CD4-positive, alpha-beta T cell treated with Interleukin-4 for 4 hours (primary cell): ENCODE measurements around the gene ZNF862.
"Not testable (repeated sequence)": the region's sequence is repeated elsewhere in the genome, so short reads cannot be mapped to it uniquely, and the experiment has no call there.

Experiments used
- DNase-seq: peaks from one replicate; pipeline ENCODE4 v3.0.0-alpha.2; 2020

Gene ZNF862

GRCh38 chr7:149882248-149883047 is 44.3 kb downstream of the ZNF862 start:
- DNase-seq = no peak

- DNase-seq = no peak
These were observed 44.9 kb downstream of the ZNF862 start for GRCh38 chr7:149883048-149883438.

GRCh38 chr7:149883452-149883861 is 45.3 kb downstream of the ZNF862 start:
- DNase-seq = peak; percentile 41

GRCh38 chr7:149884016-149884415 is 45.8 kb downstream of the ZNF862 start:
- DNase-seq = no peak

- no peak for DNase-seq
These were observed 46.4 kb downstream of the ZNF862 start for GRCh38 chr7:149884541-149884940.

- DNase-seq = no peak
These were observed 47.2 kb downstream of the ZNF862 start for GRCh38 chr7:149885191-149886017.

GRCh38 chr7:149886018-149886415 is 47.8 kb downstream of the ZNF862 start:
- DNase-seq = no peak

- DNase-seq = no peak
These were observed 49.1 kb downstream of the ZNF862 start for GRCh38 chr7:149887311-149887710.

GRCh38 chr7:149890715-149891114 is 52.5 kb downstream of the ZNF862 start:
- DNase-seq = not testable (repeated sequence)

GRCh38 chr7:149894957-149895356 is 56.8 kb downstream of the ZNF862 start:
- DNase-seq = not testable (repeated sequence)

GRCh38 chr7:149907776-149908376 is 69.7 kb downstream of the ZNF862 start:
- DNase-seq = not testable (repeated sequence)

GRCh38 chr7:149910219-149910618 is 72.0 kb downstream of the ZNF862 start:
- not testable (repeated sequence) for DNase-seq

- DNase-seq = not testable (repeated sequence)
These were observed 74.0 kb downstream of the ZNF862 start for GRCh38 chr7:149912126-149912525.
